ENCODE measurements around the gene REPIN1.

GRCh38 chr7:150323682-150324372, 44.8 kb upstream of the REPIN1 start:
- TF ChIP-seq EZH2 (IDR thresholded peaks at IDR 0.05): no peak
- no peak for TF ChIP-seq POLR2AphosphoS5 (IDR thresholded peaks at IDR 0.05; ENCODE audit: borderline replicate concordance, low read depth, low read length)

Data from SK-N-MC (cell line).